Colonic mucosa (tissue), 4 donors: Measurements from ENCODE around the gene MITF. TPM values are rescaled to one million over a fixed set of nuclear protein-coding genes. Genes with fewer than 3 reads are reported as not detected.
"Not testable (repeated sequence)": the region's sequence is repeated elsewhere in the genome, so short reads cannot be mapped to it uniquely, and the experiment has no call there.

Source experiments
- DNase-seq: peaks from one replicate; pipeline ENCODE4 v3.0.0-alpha.2; 2020
- H3K27ac ChIP-seq: fragments of 200-600 bp; one replicate; pipeline ENCODE4 v1.8.0; 2021
- H3K27me3 ChIP-seq: fragments of 200-600 bp; one replicate; pipeline ENCODE4 v1.8.0; 2021
- H3K36me3 ChIP-seq: fragments of 200-600 bp; one replicate; pipeline ENCODE4 v1.8.0; 2021
- H3K4me1 ChIP-seq: fragments of 200-600 bp; one replicate; pipeline ENCODE4 v1.8.0; 2021; ENCODE audit warnings: mild to moderate bottlenecking
- H3K4me3 ChIP-seq: fragments of 200-600 bp; one replicate; pipeline ENCODE4 v1.8.0; 2021
- H3K9ac ChIP-seq, 2 donors: one replicate each; pipeline ENCODE4 v1.7.0; 2013; ENCODE audit warnings: control low read depth in 2 of 2, low read depth in 2 of 2, low read length in 2 of 2
- H3K9me3 ChIP-seq: fragments of 200-600 bp; one replicate; pipeline ENCODE4 v1.8.0; 2021
- CTCF ChIP-seq: fragments of 200-600 bp; IDR thresholded peaks from one replicate; pipeline ENCODE4 v1.8.0; 2022; ENCODE audit warnings: antibody characterized with exemption, mild to moderate bottlenecking
- intact Hi-C: fragments of 100-400 bp; cut with DNase I; formaldehyde crosslinking; loops from one replicate; pipeline ENCODE4 v1.14.1; 2022
- total RNA-seq, 2 donors: library from RNA; stranded (reverse); fragmentation: NEBNext Ultra II Directional in 1 of 2; extraction: Animal tissue kit (Norgen Biotek cat#: 25700) in 1 of 2; gene quantifications; one replicate each; pipeline ENCODE4 v1.2.1, GENCODE V29; 2021
- donor health status: healthy.
- donor health status: DM: no; HTN: no; CAD: no.
- donor health status: DM: no; HTN: no; CAD: no.

The MITF gene
- total RNA-seq, 2 donors from 2014 or later, result 2.9 to 5.8 TPM

- Histone ChIP-seq H3K9ac (no peak overlapping the region), H3K27me3 (no peaks in the 10 kb centered on the region), H3K4me1 (no peaks in the 10 kb centered on the region), H3K9me3 (no peaks in the 10 kb centered on the region), H3K4me3 (no peak overlapping the region), H3K27ac (no peak overlapping the region), H3K36me3 (no peaks in the 10 kb centered on the region)
- no peak for TF ChIP-seq CTCF
- intact Hi-C loops, result no loop called here
- no peak for DNase-seq
Observed at GRCh38 chr3:69913422-69913821, 174.2 kb downstream of the MITF start.

- no peak overlapping the region for H3K4me3 ChIP-seq
- H3K27me3 ChIP-seq, result no peaks in the 10 kb centered on the region
- no peak overlapping the region for H3K9ac ChIP-seq
- intact Hi-C loops, result no loop called here
- H3K4me1 ChIP-seq, result no peaks in the 10 kb centered on the region
- no peak for TF ChIP-seq CTCF
- no peaks in the 10 kb centered on the region for H3K9me3 ChIP-seq
- no peaks in the 10 kb centered on the region for H3K36me3 ChIP-seq
- H3K27ac ChIP-seq, result no peak overlapping the region
- no peak for DNase-seq
Observed at GRCh38 chr3:69914395-69914794, 175.1 kb downstream of the MITF start.

GRCh38 chr3:69915726-69916125, 176.5 kb downstream of the MITF start:
- no peaks in the 10 kb centered on the region for H3K4me1 ChIP-seq
- no peaks in the 10 kb centered on the region for H3K27me3 ChIP-seq
- H3K36me3 ChIP-seq, result no peaks in the 10 kb centered on the region
- intact Hi-C loops, result no loop called here
- no peak overlapping the region for H3K27ac ChIP-seq
- H3K9me3 ChIP-seq, result no peaks in the 10 kb centered on the region
- H3K9ac ChIP-seq, result no peak overlapping the region
- no peak for DNase-seq
- H3K4me3 ChIP-seq, result no peak overlapping the region
- no peak for TF ChIP-seq CTCF

GRCh38 chr3:69920009-69920408, 180.7 kb downstream of the MITF start:
- H3K9me3 ChIP-seq, intact Hi-C loops, H3K9ac ChIP-seq, H3K4me1 ChIP-seq, H3K4me3 ChIP-seq, H3K27ac ChIP-seq, H3K27me3 ChIP-seq, DNase-seq, H3K36me3 ChIP-seq: not testable (repeated sequence)
- TF ChIP-seq CTCF, result peak; percentile 22

- no peak for TF ChIP-seq CTCF
- H3K36me3 ChIP-seq, result no peaks in the 10 kb centered on the region
- no peak overlapping the region for H3K27ac ChIP-seq
- H3K9ac ChIP-seq, result no peak overlapping the region
- no peaks in the 10 kb centered on the region for H3K9me3 ChIP-seq
- no peaks in the 10 kb centered on the region for H3K4me1 ChIP-seq
- H3K27me3 ChIP-seq, result no peaks in the 10 kb centered on the region
- intact Hi-C loops, result no loop called here
- no peak for DNase-seq
- no peak overlapping the region for H3K4me3 ChIP-seq
Observed at GRCh38 chr3:69921651-69922050, 182.4 kb downstream of the MITF start.

GRCh38 chr3:69922521-69923000, 183.3 kb downstream of the MITF start:
- no peak for DNase-seq
- no peak overlapping the region for H3K4me3 ChIP-seq
- no peaks in the 10 kb centered on the region for H3K36me3 ChIP-seq
- H3K4me1 ChIP-seq, result no peaks in the 10 kb centered on the region
- no peaks in the 10 kb centered on the region for H3K27me3 ChIP-seq
- no peak overlapping the region for H3K27ac ChIP-seq
- intact Hi-C loops, result no loop called here
- TF ChIP-seq CTCF, result no peak
- no peak overlapping the region for H3K9ac ChIP-seq
- no peaks in the 10 kb centered on the region for H3K9me3 ChIP-seq
